Stimulated activated CD4-positive, alpha-beta T cell treated with anti-CD3 and anti-CD28 coated beads, TNF-alpha, amount 100 ng/mL, for 4 hours (primary cell): ENCODE measurements around the gene SNX9.
"Not testable (repeated sequence)": the region's sequence is repeated elsewhere in the genome, so short reads cannot be mapped to it uniquely, and the experiment has no call there.

Experiments
- DNase-seq, 3 experiments: peaks; one replicate each; pipeline ENCODE4 v3.0.0-alpha.2; 2020; ENCODE audit warnings: low read depth in 3 of 3

Gene SNX9

GRCh38 chr6:157858664-157859063 lies 35.6 kb downstream of the SNX9 start:
- DNase-seq, result not testable (repeated sequence)

GRCh38 chr6:157859775-157860504 lies 36.9 kb downstream of the SNX9 start:
- no peak for DNase-seq

- DNase-seq, result no peak
Measured at GRCh38 chr6:157860505-157860991, 37.5 kb downstream of the SNX9 start.

- no peak for DNase-seq
Measured at GRCh38 chr6:157861184-157861583, 38.1 kb downstream of the SNX9 start.

- no peak for DNase-seq
Measured at GRCh38 chr6:157861814-157862213, 38.8 kb downstream of the SNX9 start.

GRCh38 chr6:157862706-157863105 lies 39.7 kb downstream of the SNX9 start:
- no peak for DNase-seq

GRCh38 chr6:157864185-157864761 lies 41.2 kb downstream of the SNX9 start:
- no peak for DNase-seq

GRCh38 chr6:157865249-157865648 lies 42.2 kb downstream of the SNX9 start:
- no peak for DNase-seq

- DNase-seq, result no peak
Measured at GRCh38 chr6:157867155-157867559, 44.1 kb downstream of the SNX9 start.

- DNase-seq, result no peak
Measured at GRCh38 chr6:157867981-157868380, 44.9 kb downstream of the SNX9 start.

GRCh38 chr6:157868835-157869234 lies 45.8 kb downstream of the SNX9 start:
- no peak for DNase-seq

- DNase-seq, result no peak
Measured at GRCh38 chr6:157869673-157870302, 46.7 kb downstream of the SNX9 start.

- DNase-seq, result peak; percentile 67 to 77 (median 75)
Measured at GRCh38 chr6:157873735-157874344, 50.8 kb downstream of the SNX9 start.

GRCh38 chr6:157877149-157877548 lies 54.1 kb downstream of the SNX9 start:
- no peak for DNase-seq

- DNase-seq, result no peak
Measured at GRCh38 chr6:157877573-157878438, 54.8 kb downstream of the SNX9 start.

- DNase-seq, result no peak
Measured at GRCh38 chr6:157879034-157879872, 56.2 kb downstream of the SNX9 start.

- DNase-seq, result no peak
Measured at GRCh38 chr6:157879873-157880254, 56.8 kb downstream of the SNX9 start.

- DNase-seq, result no peak
Measured at GRCh38 chr6:157880534-157880933, 57.5 kb downstream of the SNX9 start.

- DNase-seq, result no peak
Measured at GRCh38 chr6:157881342-157881741, 58.3 kb downstream of the SNX9 start.

GRCh38 chr6:157884756-157885155 lies 61.7 kb downstream of the SNX9 start:
- DNase-seq, result no peak
